Activated naive CD8-positive, alpha-beta T cell treated with anti-CD3 and anti-CD28 coated beads, Interleukin-2, amount 10 ng/mL, durations not matched to agents 7 days and 5 days (primary cell): ENCODE data around the gene AIRE. TPM values are rescaled to one million over a fixed set of nuclear protein-coding genes. Genes with fewer than 3 reads are reported as not detected.

Experiments
- ATAC-seq: fragments of 150-1000 bp; cut with Tn5 transposase; one replicate; pipeline ENCODE4 v1.10.0; 2021; ENCODE audit warnings: low read depth, moderate library complexity
- POLR2A ChIA-PET: fragments of 350-600 bp; sonication (Branson Sonifier 250); formaldehyde crosslinking; loops from one replicate; lab custom pipeline; 2021; ENCODE audit warnings: antibody characterized with exemption; lab: Charles Lee
- DNase-seq: peaks from one replicate; pipeline ENCODE4 v3.0.0; 2021
- H3K27ac Mint-ChIP-seq: one replicate; pipeline ENCODE4 v1.8.0; 2022; ENCODE audit warnings: mild to moderate bottlenecking, mixed read lengths
- H3K27me3 Mint-ChIP-seq: one replicate; pipeline ENCODE4 v1.8.0; 2022; ENCODE audit warnings: mild to moderate bottlenecking, moderate library complexity, mixed read lengths
- H3K36me3 Mint-ChIP-seq: one replicate; pipeline ENCODE4 v1.8.0; 2021; ENCODE audit warnings: mild to moderate bottlenecking, mixed read lengths
- H3K4me1 Mint-ChIP-seq: one replicate; pipeline ENCODE4 v1.8.0; 2021; ENCODE audit warnings: mixed read lengths
- H3K4me3 Mint-ChIP-seq: one replicate; pipeline ENCODE4 v1.8.0; 2022; ENCODE audit warnings: mild to moderate bottlenecking, moderate library complexity, mixed read lengths
- H3K9me3 Mint-ChIP-seq: one replicate; pipeline ENCODE4 v1.8.0; 2021; ENCODE audit warnings: mixed read lengths
- total RNA-seq, 2 experiments: library from RNA; stranded (reverse); gene quantifications; one replicate each; pipeline ENCODE4 v1.2.3, GENCODE V29; 2021

Gene AIRE
- total RNA-seq, 2 experiments from 2014 or later: not detected

DNA sequence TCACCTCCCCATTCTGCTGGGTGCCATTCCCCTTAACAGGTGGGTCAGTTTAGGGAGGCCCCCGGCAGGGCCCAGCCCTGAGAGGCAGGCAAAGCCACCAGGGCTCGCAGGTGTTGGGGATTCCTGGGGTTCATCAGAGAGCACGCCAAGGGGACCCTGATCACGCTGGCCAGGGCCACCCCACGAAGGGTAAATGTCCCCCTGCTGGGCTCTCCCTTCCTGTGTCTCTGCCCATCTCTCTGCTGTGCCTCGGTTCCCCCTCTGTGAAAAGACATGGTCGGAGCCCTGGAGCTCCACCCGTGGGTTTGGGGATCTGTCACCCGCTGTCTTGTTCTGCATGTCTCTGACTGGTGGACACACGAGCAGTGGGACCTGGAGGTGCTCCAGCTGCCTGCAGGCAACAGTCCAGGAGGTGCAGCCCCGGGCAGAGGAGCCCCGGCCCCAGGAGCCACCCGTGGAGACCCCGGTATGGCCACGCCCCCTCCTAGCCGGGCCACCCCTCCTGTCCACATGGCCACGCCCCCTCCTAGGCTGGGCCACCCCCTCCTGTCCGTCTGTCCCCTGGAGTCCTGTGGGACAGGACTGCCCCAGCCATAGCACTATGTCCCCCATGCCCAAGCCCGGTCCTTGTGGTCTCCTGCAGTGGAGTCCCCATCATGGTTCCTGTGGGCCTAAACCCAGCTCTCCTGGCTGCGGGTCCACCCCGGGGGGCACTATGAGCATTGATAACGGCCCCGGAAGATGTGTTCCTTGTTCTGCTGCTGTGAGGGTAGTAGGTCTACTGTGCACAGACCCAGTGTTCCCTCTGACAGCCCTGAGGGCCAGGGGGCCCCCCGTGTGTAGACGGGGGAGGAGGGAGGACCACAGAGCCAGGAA is 6.5 kb downstream of the AIRE start:
- Mint-ChIP-seq H3K36me3 (no peaks in the 10 kb centered on the region), H3K27me3 (peaks cover 3% of the 10 kb centered on the region), H3K27ac (no peak overlapping the region), H3K4me1 (peaks cover 2% of the 10 kb centered on the region), H3K4me3 (no peak overlapping the region), H3K9me3 (no peaks in the 10 kb centered on the region)
- DNase-seq (no peak), ATAC-seq (no peak)
- POLR2A ChIA-PET: no interaction called here

DNA sequence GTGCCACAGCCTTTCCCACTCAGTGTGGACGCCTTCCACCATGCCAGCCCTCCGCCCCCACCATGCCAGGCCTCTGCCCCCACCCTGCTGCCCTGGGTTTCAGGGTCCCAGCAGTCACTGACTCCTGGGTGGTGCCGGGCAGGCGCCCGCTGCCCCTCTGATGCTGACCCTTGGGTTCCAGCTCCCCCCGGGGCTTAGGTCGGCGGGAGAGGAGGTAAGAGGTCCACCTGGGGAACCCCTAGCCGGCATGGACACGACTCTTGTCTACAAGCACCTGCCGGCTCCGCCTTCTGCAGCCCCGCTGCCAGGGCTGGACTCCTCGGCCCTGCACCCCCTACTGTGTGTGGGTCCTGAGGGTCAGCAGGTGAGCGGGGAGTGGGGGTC is 7.1 kb downstream of the AIRE start:
- H3K4me1 Mint-ChIP-seq: peaks cover 3% of the 10 kb centered on the region
- DNase-seq (no peak), ATAC-seq (no peak)
- no peaks in the 10 kb centered on the region for H3K9me3 Mint-ChIP-seq
- H3K36me3 Mint-ChIP-seq: no peaks in the 10 kb centered on the region
- POLR2A ChIA-PET: no interaction called here
- H3K4me3 Mint-ChIP-seq: no peak overlapping the region
- no peak overlapping the region for H3K27ac Mint-ChIP-seq
- H3K27me3 Mint-ChIP-seq: peaks cover 3% of the 10 kb centered on the region

GRCh38 chr21:44293551-44294231 is 8.0 kb downstream of the AIRE start:
- ATAC-seq (peak; percentile 27), DNase-seq (no peak)
- Mint-ChIP-seq H3K27me3 (peaks cover 4% of the 10 kb centered on the region), H3K4me1 (peaks cover 8% of the 10 kb centered on the region), H3K27ac (no peak overlapping the region), H3K36me3 (no peaks in the 10 kb centered on the region), H3K4me3 (no peak overlapping the region), H3K9me3 (no peaks in the 10 kb centered on the region)
- POLR2A ChIA-PET: no interaction called here

- DNase-seq (no peak), ATAC-seq (no peak)
- H3K27me3 Mint-ChIP-seq: peaks cover 5% of the 10 kb centered on the region
- POLR2A ChIA-PET: interaction anchor here (0.6 kb wide), 1 partner anchor 26 kb away, joined by 3 read pairs; no protein-coding TSS in a partner anchor
- H3K4me3 Mint-ChIP-seq: no peak overlapping the region
- H3K27ac Mint-ChIP-seq: no peak overlapping the region
- H3K9me3 Mint-ChIP-seq: no peaks in the 10 kb centered on the region
- peaks cover 12% of the 10 kb centered on the region for H3K4me1 Mint-ChIP-seq
- H3K36me3 Mint-ChIP-seq: no peaks in the 10 kb centered on the region
Measured at GRCh38 chr21:44294391-44295162, 8.9 kb downstream of the AIRE start.

DNA sequence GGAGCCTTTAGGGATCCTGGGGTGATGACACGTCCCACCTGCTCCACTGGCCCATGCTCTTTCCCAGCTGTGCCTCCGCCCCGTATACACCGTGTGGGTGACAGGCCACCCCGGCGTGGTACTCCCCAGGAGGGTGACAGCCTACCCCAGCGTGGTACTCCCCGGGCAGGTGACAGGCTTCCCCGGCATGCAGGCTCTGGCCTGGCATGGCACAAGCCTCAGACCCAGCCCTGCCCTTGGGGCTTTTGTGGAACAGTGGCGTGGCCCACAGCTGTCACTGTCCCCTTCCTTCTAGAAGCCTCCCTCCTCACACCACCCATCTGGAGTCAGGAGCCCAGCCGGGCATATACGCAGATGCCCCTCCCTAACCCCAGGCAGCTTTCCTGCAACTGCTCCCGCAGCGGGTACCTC is 9.5 kb downstream of the AIRE start:
- Mint-ChIP-seq H3K4me3 (no peak overlapping the region), H3K9me3 (no peaks in the 10 kb centered on the region), H3K27me3 (peaks cover 5% of the 10 kb centered on the region), H3K4me1 (peaks cover 12% of the 10 kb centered on the region), H3K36me3 (no peaks in the 10 kb centered on the region), H3K27ac (no peak overlapping the region)
- POLR2A ChIA-PET: no interaction called here
- DNase-seq: no peak
- no peak for ATAC-seq

DNA sequence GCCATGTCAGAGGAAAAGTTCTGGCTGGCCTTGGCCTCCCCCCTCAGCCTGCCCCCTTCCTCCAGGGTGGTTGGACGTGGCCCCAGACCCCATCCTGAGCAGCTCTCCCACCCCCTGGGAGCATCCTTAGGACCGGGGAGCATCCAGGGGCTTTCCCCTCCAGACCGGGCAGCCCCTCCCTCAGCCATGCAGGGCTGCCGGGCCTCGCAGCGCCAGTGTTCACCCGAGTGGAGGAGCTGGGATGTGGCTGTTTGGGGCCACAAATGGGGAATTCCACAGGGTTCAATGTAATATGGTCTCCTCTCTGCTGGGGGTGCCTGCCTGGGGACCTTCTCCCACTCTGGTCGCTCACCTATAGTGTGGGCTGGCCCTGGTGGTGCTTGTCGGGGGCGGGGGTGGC is 10.0 kb downstream of the AIRE start:
- H3K27ac Mint-ChIP-seq: no peak overlapping the region
- POLR2A ChIA-PET: no interaction called here
- peaks cover 12% of the 10 kb centered on the region for H3K4me1 Mint-ChIP-seq
- DNase-seq (no peak), ATAC-seq (no peak)
- H3K27me3 Mint-ChIP-seq: peaks cover 3% of the 10 kb centered on the region
- H3K36me3 Mint-ChIP-seq: no peaks in the 10 kb centered on the region
- H3K9me3 Mint-ChIP-seq: no peaks in the 10 kb centered on the region
- no peak overlapping the region for H3K4me3 Mint-ChIP-seq

DNA sequence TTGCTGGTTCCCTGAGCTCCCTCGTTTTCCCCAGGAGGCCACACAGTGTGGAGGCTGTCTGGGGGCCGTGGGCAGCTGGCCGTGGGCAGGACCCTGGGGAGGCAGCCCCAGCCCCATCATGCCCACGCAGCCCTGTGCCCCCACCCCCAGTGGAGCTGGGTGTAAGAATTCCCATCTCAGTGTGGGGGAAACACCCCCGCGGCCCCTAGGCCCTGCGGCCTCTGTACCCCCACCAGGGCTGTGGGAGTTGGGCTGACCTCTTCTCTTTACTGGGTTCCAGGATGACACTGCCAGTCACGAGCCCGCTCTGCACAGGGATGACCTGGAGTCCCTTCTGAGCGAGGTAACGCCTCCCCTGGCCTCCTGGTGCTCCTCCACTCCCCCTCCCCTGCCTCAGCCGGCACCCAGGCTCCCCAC is 10.4 kb downstream of the AIRE start:
- H3K9me3 Mint-ChIP-seq: no peaks in the 10 kb centered on the region
- no peak for DNase-seq
- H3K4me3 Mint-ChIP-seq: no peak overlapping the region
- peaks cover 2% of the 10 kb centered on the region for H3K27me3 Mint-ChIP-seq
- no peak overlapping the region for H3K27ac Mint-ChIP-seq
- no peak for ATAC-seq
- POLR2A ChIA-PET: no interaction called here
- H3K36me3 Mint-ChIP-seq: no peaks in the 10 kb centered on the region
- peaks cover 12% of the 10 kb centered on the region for H3K4me1 Mint-ChIP-seq

DNA sequence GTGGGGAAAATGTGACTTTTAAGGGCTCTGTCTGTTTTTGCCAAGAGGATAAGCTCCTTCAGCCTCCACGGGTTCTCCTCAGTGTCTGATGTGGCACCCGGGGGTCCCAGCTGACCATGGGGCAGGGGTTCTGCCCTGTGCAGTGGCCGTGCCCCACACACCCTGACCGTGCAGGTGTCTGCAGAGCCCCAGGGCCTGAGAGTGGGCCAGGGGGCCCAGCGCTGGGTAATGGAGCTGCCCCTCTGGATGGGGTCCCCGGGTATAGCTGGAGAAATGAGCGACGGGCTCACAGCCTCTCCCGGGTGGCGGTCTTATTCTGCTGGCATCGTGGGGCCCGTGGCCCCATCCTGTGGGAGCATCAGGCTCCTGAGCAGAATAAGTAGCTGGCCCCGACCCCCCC is 11.2 kb downstream of the AIRE start:
- H3K36me3 Mint-ChIP-seq: no peaks in the 10 kb centered on the region

DNA sequence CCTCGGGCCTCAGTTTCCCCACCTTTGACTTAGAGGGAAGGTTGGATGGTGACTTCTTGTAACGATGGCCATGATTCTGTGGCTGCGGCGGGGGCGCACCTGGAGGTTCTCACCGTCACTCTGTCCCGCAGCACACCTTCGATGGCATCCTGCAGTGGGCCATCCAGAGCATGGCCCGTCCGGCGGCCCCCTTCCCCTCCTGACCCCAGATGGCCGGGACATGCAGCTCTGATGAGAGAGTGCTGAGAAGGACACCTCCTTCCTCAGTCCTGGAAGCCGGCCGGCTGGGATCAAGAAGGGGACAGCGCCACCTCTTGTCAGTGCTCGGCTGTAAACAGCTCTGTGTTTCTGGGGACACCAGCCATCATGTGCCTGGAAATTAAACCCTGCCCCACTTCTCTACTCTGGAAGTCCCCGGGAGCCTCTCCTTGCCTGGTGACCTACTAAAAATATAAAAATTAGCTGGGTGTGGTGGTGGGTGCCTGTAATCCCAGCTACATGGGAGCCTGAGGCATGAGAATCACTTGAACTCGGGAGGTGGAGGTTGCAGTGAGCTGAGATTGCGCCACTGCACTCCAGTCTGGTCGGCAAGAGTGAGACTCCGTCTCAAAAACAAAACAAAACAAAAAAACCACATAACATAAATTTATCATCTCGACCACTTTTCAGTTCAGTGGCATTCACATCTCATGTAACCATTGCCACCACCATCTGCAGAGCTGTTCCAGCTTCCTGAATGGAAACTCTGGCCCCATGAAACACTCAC is 12.0 kb downstream of the AIRE start:
- peak overlapping the region; percentile 25 for H3K4me3 Mint-ChIP-seq
- ATAC-seq: peak; percentile 38
- H3K4me1 Mint-ChIP-seq: peaks cover 22% of the 10 kb centered on the region
- DNase-seq: peak; percentile 80
- no peaks in the 10 kb centered on the region for H3K9me3 Mint-ChIP-seq
- H3K27ac Mint-ChIP-seq: no peak overlapping the region
- H3K36me3 Mint-ChIP-seq: no peaks in the 10 kb centered on the region
- POLR2A ChIA-PET: interaction anchor here (1.0 kb wide), 1 partner anchor 630 kb away, joined by 3 read pairs; no protein-coding TSS in a partner anchor
- H3K27me3 Mint-ChIP-seq: peaks cover 2% of the 10 kb centered on the region

More for the DNA sequence above, 11.2 kb downstream of the AIRE start:
- peaks cover 14% of the 10 kb centered on the region for H3K4me1 Mint-ChIP-seq
- ATAC-seq (no peak), DNase-seq (no peak)
- no peaks in the 10 kb centered on the region for H3K9me3 Mint-ChIP-seq
- no peak overlapping the region for H3K27ac Mint-ChIP-seq
- POLR2A ChIA-PET: no interaction called here
- peaks cover 2% of the 10 kb centered on the region for H3K27me3 Mint-ChIP-seq
- no peak overlapping the region for H3K4me3 Mint-ChIP-seq

DNA sequence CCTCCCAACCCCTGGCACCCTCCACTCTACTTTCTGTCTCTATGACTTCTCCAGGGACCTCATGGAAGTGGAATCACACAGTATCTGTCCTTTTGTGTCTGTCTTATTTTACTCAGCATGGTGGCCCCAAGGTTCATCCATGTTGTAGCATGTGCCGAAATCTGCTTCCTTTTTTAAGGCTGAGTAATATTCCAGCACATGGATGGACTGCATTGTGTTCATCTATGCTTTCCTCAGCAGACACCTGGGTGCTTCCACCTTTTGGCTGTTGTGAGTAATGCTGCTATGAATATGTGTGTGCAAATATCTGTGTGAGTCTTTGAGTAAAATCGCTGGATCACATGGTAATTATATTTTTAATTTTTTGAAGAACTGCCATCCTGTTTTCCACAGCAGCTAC is 12.6 kb downstream of the AIRE start:
- POLR2A ChIA-PET: interaction anchor here (1.0 kb wide), 1 partner anchor 630 kb away, joined by 3 read pairs; no protein-coding TSS in a partner anchor
- no peak for ATAC-seq
- H3K9me3 Mint-ChIP-seq: no peaks in the 10 kb centered on the region
- peak overlapping the region; percentile 30 for H3K27ac Mint-ChIP-seq
- DNase-seq: no peak
- H3K27me3 Mint-ChIP-seq: peaks cover 2% of the 10 kb centered on the region
- peaks cover 25% of the 10 kb centered on the region for H3K4me1 Mint-ChIP-seq
- peak overlapping the region; percentile 25 for H3K4me3 Mint-ChIP-seq
- H3K36me3 Mint-ChIP-seq: peaks cover under 1% of the 10 kb centered on the region

GRCh38 chr21:44299085-44299457 is 13.4 kb downstream of the AIRE start:
- DNase-seq: no peak
- POLR2A ChIA-PET: interaction anchor here (0.6 to 0.8 kb wide), 2 partner anchors 221 to 829 kb away, joined by 3 to 4 read pairs; no protein-coding TSS in a partner anchor
- H3K27me3 Mint-ChIP-seq: peaks cover 2% of the 10 kb centered on the region

GRCh38 chr21:44299458-44300261 is 14.0 kb downstream of the AIRE start, which contains the start of gene PFKL:
PFKL (plus strand) TSS chr21:44300053; CDS start chr21:44300106, 53 bp downstream.
- peaks cover 2% of the 10 kb centered on the region for H3K27me3 Mint-ChIP-seq
- peak; percentile 73 for ATAC-seq
- H3K4me1 Mint-ChIP-seq: peaks cover 28% of the 10 kb centered on the region
- peak within 1 kb of the TSS; percentile 94 for H3K27ac Mint-ChIP-seq
- no peaks in the 10 kb centered on the region for H3K9me3 Mint-ChIP-seq
- peak; percentile 83 for DNase-seq
- POLR2A ChIA-PET: interaction anchor here (0.6 to 1.1 kb wide), 5 partner anchors 24 to 829 kb away, joined by 3 to 4 read pairs (median 3); partner anchors contain the start of genes CFAP410 and TRPM2
- peak within 1 kb of the TSS; percentile 90 for H3K4me3 Mint-ChIP-seq
- H3K36me3 Mint-ChIP-seq: peaks cover 2% of the 10 kb centered on the region

More at GRCh38 chr21:44299085-44299457, 13.4 kb downstream of the AIRE start:
- Mint-ChIP-seq H3K36me3 (peaks cover 2% of the 10 kb centered on the region), H3K9me3 (no peaks in the 10 kb centered on the region), H3K4me1 (peaks cover 28% of the 10 kb centered on the region), H3K27ac (peak overlapping the region; percentile 94), H3K4me3 (peak overlapping the region; percentile 90)
- peak; percentile 1 for ATAC-seq
